Cardiac septum (tissue), 1 donor: ENCODE results near the gene POU3F3. TPM values are rescaled to one million over a fixed set of nuclear protein-coding genes. Genes with fewer than 3 reads are reported as not detected.

ENCODE experiments used
- DNase-seq: peaks from one replicate; pipeline ENCODE4 v3.0.0-alpha.2; 2020; ENCODE audit warnings: low spot score
- intact Hi-C: fragments of 100-400 bp; cut with DNase I; formaldehyde crosslinking; loops from one replicate; pipeline ENCODE4 v1.14.0; 2022
- total RNA-seq: library from RNA; stranded (reverse); fragmentation: NEBNext Ultra II Directional; extraction: Animal tissue kit (Norgen Biotek cat#: 25700); gene quantifications from one replicate; pipeline ENCODE4 v1.2.1, GENCODE V29; 2021
- donor health status: DM: no; HTN: no; CAD: no.

POU3F3 gene
- total RNA-seq, 1 donor from 2014 or later: 0.11 TPM

DNA sequence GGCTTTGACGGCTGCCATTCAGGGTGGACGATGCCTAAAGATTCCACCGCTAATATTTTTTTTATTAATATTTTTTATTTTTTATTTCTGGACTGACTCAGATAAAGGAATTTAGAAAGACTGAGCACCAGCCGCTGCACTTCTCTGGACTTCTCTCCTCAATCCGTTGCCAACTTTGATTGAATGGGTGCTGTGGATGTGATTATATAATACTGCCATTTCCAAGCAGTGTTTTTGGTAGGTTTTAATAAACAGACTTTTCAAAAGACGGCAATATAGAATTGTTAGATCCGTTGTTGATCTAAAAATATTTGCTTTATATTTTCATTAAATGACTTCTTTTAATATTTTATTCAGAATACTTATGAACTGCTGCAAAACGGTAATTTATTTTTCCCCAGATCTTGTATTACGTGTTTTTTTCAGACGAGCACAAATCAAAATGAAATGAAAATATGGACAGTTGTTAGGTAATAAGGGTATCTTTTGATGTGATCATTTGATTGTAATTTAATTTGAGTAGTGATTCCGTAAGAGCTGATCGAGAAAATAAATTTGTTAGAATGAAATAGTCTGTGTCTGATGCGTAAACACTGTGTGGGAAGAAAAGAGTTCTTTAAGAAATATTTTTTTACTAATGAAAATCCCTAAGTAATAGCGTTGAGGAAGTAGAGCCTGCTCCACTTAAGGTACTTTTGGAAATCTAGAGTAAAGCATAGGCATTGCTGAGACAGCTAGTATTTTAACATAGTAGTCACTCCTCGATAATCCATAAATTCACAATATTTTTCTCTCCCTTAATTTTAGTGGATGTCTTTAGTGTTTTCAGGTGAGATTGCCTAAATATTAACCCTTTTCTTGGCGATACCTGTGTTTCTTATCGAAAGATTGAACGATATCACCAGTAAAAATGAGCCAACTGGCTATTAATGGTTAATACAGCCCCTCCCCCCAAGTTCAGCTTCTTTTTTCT, 4.4 kb downstream of the POU3F3 start:
- intact Hi-C loops: no loop called here
- no peak for DNase-seq

DNA sequence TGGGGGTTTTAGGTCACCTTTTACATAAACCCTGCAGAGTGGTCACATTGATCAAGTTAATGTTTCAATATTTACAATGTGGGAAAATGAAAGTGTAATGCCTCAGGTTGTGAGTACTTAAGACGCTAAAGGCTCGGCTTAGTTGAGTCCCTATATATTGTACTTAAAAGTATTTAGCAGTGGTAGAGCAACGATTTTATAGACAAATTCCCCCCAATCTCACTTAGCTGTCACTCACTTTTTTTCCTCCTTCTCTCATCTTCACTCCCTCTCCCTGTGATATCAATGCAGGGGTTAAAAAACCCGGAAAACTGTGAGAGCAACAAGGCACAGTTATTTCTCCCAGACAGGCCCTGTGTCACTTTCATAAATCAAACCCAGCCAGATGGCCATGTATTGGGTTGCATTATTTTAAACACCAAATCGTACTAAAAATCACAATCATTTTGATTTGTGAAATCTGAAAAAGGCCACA, 5.4 kb downstream of the POU3F3 start:
- no peak for DNase-seq
- intact Hi-C loops: no loop called here

DNA sequence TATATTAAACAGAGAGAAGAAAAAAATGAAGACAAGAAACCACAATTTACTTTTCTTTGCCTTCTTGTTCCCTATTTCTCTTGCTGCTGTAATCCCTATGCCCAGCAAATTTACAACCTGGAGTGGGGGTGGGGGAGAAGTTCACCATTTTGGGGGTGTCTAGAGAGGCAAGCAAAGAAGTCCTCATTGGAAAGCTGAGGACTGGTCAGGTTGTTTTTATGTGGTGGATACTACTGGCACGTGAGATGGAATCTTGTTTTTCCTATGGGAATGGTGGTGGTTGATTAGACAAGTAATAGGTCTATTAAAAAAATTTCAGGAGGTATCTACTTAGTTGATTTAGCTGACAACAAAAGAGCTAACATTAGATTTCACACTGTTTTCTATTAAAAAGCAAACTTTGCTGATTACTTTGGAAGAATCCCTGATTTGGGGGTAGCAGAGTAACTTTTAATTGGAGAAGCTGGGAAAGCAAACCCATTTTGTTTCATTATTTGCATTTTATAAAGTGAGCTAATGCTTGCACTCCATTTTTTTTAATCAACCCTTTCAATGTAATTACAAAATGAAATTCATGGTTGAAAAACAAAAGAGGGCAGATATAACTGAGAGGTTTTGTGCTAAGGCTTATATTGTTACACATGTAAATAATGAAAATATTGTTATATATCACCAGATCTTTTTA, 6.0 kb downstream of the POU3F3 start:
- intact Hi-C loops: no loop called here
- no peak for DNase-seq

DNA sequence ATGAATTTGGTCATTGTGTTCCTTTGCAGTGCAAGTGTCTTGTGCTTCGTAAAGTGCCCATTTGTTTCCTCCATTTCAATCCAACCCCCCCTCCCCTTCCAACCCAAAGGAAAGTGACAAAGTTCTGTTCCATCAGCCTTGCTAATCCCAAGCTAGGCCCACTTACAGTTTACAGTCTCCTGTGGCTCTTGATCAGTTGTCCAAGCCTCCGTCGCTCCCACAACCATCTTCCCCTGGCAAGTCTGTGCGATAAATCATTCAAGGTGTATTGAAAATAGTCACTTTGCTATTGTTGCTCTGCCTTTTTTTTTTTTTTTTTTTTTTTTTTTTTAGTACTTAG, 6.5 kb downstream of the POU3F3 start:
- intact Hi-C loops: no loop called here

DNA sequence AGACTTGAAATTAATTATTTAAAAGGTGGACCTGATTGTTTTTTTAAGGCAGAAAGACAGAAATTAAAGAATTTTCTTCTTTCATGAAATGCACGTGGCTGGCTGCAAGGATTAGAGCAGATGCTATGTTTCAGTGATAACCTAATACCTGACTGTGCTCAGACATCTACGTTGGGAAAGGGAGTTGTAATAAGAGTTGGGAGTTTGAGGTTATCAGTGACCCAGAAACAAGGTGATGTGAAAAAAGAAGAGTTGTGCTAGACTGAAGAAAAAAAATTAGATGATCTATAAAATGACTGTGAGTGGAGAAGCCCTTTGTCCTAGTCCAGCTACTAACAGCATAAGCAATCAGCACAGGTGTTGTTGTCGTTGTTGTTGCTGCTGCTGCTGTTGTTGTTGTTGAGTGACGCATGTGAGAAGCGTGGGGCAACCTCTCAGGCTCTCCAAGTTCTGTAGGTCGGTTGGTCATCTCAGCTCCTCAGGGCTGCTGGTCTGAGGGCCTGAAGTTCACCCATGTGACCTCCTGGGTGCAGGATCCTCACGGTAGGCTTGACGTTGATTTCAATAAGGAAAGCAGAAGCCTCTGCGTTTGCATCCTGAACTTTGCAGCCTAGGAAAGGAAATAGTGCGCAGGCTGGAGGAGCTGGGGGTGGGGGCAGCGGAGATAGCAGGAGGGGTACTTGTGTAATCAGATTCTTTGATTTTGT, 7.6 kb downstream of the POU3F3 start:
- intact Hi-C loops: no loop called here
- no peak for DNase-seq

More for the DNA sequence above, 6.5 kb downstream of the POU3F3 start:
- no peak for DNase-seq

DNA sequence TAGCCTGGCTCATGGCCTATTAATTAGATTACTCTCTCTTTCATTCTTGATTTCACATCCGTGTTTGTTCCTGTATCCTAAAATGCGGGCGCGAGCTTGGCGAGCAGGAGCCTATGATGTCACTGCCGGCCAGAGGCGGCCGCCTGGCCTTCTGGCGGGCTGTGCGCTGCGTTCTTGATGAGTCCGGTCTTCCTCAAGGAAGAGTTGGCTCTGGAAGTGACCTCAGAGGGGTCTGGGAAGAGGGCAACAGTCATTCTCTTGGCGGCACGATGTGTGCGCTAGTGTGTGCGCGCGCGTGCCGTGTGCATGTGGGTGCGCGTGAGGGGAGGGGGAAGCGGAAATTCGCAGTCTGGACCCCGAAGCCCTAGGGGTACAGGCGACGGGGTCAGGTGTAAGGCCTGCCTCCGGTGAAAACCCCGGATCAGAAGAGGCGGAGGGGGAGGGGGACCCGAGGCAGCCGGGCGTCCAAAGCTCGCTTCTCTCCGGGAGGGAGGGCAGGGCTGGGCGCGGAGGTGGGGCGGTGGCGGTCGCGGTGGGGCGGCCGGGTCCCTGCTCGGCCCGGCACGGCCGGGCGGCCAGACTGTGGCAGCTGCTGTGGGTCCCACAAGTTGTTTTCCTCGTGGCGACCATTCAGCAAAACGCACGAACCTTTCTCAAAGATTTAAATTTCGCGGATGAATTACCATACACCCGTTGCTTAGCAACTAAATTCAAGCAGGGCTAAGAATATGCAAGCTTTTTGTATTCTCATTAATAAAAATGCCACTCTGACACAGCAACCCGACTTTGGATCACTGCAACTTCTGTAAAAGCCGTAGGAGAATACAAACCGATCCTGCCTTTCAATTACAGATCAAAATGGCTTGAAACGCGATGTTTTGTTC, 8.4 kb downstream of the POU3F3 start:
- intact Hi-C loops: no loop called here

DNA sequence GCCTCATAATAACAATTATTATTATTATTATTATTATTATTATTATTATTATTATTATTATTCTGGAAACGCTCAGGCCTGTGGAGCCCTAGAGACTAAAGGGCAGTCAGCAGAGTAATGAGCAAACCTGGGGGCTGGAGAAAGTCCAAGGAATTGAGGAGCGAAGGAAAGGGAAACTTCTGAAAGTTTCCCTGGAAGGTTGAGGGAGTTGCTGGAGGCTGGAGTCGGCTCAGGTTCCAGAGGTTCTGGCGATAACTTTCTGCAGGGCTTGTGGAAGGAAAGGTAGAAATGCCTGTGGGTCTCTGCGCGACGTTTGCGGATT, 9.2 kb downstream of the POU3F3 start:
- DNase-seq: no peak

More for the DNA sequence above, 8.4 kb downstream of the POU3F3 start:
- DNase-seq: no peak

DNA sequence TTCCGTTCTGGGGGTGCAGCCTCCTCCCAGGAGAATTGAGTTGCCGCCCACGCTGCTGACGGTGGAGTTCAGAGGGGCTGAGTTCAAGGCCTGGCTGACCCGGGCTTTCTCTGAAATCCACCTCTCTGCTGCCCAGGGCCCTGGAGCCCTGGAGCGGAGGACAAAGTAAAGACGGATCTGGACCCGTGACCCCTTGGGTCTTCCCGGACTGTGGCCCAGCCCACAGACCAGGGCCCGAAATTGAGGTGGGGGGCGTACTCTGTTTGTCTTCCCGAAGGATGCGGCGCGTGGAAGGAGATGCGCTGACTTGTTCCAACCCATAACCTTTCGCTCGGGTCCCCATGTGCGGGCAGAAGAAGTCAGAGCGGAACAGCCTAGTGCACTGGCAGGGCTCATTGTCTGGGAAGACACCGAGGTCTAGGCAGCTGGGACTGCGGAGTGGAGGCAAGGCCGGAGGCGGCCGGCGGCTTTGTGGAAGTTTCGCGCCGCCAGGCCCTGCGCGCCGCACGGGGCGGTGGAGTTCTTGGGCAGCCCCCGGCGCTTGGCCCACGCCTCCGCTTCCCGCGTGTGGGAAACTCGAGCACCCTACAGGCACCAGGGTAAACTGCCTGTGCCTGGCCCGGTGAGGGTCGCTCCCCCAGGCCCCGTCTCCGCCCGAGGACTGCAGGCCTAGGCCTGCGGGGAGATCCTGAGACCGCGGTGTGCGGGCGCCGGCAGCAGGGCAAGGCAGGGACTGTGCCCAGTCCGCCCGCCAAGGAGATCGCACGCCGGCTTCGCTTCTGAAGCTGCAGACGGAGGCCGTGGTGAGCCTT, 9.8 kb downstream of the POU3F3 start:
- DNase-seq: no peak
- intact Hi-C loops: no loop called here

More for the DNA sequence above, 9.2 kb downstream of the POU3F3 start:
- intact Hi-C loops: no loop called here

DNA sequence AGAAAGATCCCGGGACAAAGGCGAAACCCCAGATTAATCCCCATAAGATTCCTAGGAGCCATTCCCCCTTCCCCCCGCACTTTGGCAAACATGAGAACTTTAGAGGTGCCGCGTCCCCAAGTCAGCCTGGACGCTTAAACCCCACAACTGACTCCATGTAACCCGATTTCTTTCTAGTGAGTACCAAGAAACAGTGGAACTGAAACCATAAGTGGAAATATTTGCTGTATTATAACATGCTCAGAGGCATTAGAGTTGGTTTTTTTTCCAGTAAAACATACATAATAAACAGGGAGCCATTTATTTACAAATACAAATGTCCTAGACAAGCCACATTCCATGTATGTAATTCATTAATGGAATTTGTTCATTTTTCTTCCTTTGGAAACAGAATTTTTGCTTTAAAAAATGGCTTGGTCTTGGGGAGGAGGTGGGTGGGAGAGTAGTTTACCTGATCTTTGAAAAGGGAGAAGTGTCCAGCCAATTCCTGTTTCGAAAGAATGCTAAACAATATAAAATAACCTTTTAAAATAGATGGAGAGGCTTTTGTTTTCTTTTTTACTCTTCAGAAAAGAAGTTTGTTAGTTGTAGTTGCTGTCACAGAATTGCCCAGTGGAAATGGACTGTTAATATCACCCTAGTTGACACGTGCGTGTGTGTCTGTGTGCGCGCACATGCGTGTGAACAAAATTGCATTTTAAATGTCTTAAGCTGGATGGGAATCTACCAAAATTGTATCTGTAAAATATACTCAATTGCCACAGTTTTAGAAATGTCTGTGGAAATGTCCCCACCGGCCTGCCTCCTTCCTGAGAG, 10.6 kb downstream of the POU3F3 start:
- intact Hi-C loops: no loop called here

DNA sequence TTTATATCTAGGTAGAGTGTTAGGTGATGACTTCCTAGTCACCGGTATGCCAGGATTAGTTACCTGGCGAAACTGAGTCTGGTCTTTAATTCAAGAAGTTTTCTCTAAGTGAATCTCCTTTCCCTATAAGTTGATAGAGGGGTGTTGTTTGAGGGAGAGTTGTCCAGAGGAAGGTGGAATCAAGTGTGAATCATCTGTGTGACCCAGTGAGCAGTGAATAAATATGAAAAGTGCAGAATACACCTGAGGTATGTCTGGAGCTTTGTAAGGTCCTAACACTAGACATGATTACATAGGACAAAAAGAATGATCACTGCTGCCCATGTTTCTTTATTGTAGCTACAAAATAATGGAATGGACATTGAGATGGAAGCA, 11.2 kb downstream of the POU3F3 start:
- intact Hi-C loops: no loop called here
- no peak for DNase-seq

More for the DNA sequence above, 10.6 kb downstream of the POU3F3 start:
- no peak for DNase-seq

DNA sequence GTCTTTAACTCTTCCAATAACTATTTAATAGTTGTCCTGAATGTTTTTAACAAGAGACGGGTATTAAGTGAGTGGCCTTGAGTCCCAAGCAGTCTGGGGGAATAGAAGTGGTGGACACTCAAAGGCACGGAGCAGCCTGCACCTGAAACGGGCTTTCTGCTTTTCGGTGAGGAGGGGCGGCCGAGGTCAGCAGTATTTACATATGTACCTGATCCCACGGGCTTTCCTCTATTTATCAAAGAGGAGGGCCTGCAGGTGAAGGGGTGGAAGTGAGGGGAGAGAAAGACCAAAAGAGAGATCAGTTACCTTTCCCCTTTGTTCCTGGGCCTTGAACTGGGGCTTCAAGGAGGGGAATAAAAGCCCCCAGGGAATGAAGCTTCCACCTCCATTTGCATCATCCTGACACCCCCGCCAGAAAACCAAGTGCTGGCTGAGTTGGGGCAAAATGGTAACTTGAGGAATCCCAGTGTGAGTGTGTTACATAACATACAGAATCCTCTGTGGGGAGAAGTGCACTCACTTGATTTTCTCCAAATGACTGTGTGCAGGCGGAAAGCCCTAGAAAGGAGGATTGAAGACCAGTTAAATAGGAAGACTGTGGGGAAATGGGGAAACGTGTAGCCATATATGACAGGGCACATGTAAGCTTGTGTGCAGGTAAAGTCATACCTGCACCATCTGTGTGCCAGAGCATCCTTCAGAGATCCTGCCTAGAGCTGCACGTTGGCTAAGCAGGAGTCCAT, 12.4 kb downstream of the POU3F3 start:
- intact Hi-C loops: no loop called here
- DNase-seq: no peak

DNA sequence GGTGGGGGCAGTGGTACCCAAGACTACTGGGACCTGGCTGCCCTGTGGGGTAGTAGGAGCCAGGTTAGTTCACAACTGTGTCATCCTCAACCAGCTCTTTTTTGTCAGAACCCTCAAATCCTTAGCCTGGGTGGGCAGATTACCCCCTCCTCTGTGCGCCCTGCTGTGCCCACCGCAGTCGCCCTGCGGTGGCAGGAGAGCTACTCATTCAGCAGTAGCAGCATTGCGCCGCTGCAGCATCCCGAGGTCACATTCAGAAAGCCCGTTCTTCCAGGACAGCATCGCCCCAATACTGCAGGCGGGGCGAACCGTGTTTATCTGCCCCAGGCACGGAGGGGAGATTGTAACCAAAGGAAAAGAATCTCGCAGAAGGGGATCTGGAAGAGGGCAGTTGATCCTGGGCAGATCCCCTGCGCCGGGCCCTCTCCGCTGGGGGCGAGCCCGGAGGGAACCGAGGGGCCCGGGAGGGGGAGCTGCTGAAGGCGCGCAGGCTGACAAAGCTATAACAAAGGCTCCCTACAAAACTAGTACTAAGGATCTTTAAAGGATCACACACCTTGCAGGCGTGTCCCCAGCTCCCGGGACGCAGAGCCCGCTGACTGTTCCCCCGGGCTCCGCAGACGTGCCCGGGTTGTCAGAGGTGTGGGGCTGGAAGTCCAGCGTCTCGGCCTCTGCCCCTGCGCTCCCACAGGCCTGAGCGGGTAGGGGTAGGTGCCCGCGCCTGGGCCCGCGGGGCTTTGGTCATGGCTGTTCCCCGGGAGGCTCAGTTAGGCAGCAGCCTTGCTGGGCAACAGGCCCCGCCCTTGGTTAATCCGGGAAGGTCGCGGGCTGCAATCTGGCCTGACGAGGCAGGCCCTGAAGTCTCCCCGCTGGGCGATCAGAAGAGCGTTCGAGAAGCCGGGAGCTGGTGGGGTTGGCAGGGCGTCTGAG, 13.2 kb downstream of the POU3F3 start:
- intact Hi-C loops: no loop called here
- no peak for DNase-seq

DNA sequence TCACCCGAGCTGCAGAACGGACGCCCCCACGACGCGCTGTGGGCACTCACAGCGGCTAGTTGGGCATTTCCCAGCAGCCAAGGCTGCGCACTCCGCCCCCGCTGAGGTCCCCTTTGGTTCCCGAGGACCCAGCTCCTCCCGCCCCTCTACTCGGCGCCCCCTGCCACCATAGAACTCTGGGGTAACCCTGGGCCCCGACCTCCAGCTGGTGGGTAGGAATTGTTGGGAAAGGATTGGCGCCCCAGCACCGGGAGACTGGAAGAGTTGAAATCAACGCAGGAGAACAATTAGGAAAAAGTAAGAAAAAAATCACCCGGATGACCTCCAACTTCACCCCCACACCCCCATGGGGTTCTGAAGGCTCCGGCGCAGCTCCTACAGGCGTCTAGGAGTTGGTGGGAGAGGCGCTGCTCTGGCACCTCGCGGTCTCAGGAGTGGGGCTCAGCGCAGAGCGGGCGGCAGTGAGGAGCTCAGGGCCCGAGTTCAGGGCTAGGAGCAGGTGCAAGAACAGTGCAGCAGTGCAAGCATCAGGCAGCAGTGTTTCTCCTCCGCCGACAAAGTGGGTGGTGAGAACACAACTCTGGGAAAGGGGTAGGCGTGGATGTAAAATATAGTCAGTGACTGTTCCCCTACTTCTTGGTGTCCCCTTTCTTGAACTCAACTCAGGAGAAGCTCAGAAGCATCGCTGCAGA, 14.0 kb downstream of the POU3F3 start:
- intact Hi-C loops: no loop called here

DNA sequence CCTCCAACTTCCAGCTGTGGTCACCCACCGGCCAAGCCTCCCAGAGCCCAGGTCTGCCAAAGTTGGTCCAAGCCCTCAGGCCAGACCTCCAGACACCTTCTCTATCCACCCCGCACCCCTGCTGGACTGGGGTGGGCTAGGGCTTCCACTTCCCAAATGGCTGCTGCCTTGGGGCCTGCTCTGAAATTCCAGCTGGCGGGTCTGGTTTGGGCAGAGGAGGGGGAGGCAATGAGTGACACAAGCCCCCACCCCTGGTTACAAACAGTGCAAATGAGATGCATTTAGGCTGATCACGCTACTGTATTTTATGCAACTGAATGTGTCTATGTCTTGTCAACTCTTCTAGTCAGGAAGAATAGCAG, 14.6 kb downstream of the POU3F3 start:
- intact Hi-C loops: no loop called here
- DNase-seq: no peak

More for the DNA sequence above, 14.0 kb downstream of the POU3F3 start:
- DNase-seq: no peak
